Left ventricle myocardium superior (tissue), 1 donor: ENCODE measurements around the gene LAMA4. TPM values are rescaled to one million over a fixed set of nuclear protein-coding genes. Genes with fewer than 3 reads are reported as not detected.
A peak's percentile ranks its signal among the peaks of the same experiment; 100 is the strongest.

Source experiments
- ATAC-seq: fragments of 200-7000 bp; cut with Tn5 transposase; one replicate; pipeline ENCODE4 v1.9.1; 2020; ENCODE audit warnings: mild to moderate bottlenecking, moderate library complexity
- DNase-seq: peaks from one replicate; pipeline ENCODE4 v3.0.0-alpha.2; 2020
- intact Hi-C: fragments of 100-400 bp; cut with micrococcal nuclease; formaldehyde crosslinking; loops from one replicate; pipeline ENCODE4 v1.11.0; 2022
- long read RNA-seq: library from polyadenylated mRNA; unstranded; transcript quantifications from one replicate; pipeline ENCODE4 v2.0.0, GENCODE V29; 2021
- total RNA-seq: library from RNA; stranded (reverse); fragmentation: NEBNext Ultra II Directional; extraction: Animal tissue kit (Norgen Biotek cat#: 25700); gene quantifications from one replicate; pipeline ENCODE4 v1.2.1, GENCODE V29; 2021
- donor health status: DM: no; HTN: yes; CAD: no; lungs with severe emphysema.

The LAMA4 gene
- total RNA-seq: 50.6 TPM
- long read RNA-seq, full-length matches to known transcripts: 15 of 39 reads
- long read RNA-seq, partial matches to known transcripts: 17 of 39 reads
- long read RNA-seq, other reads (novel, unspliced or antisense): 7 of 39 reads

GRCh38 chr6:112253841-112254816, at the start of gene LAMA4:
LAMA4 (minus strand) TSS chr6:112254567; CDS start chr6:112254150, 417 bp downstream.
- ATAC-seq (peak; percentile 77), DNase-seq (peak; percentile 79)
- intact Hi-C loops: loop anchor here (5.0 kb wide), 1 partner anchor 72 kb away; no protein-coding TSS in a partner anchor

- intact Hi-C loops: no loop called here
- ATAC-seq: no peak
These were observed 47.9 kb upstream of the LAMA4 start for GRCh38 chr6:112302142-112302705.

GRCh38 chr6:112300896-112301295, 46.5 kb upstream of the LAMA4 start:
- no peak for DNase-seq
- no peak for ATAC-seq
- intact Hi-C loops: no loop called here

More at GRCh38 chr6:112302142-112302705, 47.9 kb upstream of the LAMA4 start:
- no peak for DNase-seq

GRCh38 chr6:112298816-112299281, 44.5 kb upstream of the LAMA4 start:
- peak; percentile 43 for ATAC-seq
- no peak for DNase-seq
- intact Hi-C loops: no loop called here

- ATAC-seq: peak; percentile 81
- DNase-seq: no peak
- intact Hi-C loops: no loop called here
These were observed 43.8 kb upstream of the LAMA4 start for GRCh38 chr6:112298021-112298745.

GRCh38 chr6:112296694-112297093, 42.3 kb upstream of the LAMA4 start:
- DNase-seq (no peak), ATAC-seq (no peak)
- intact Hi-C loops: no loop called here

- DNase-seq (no peak), ATAC-seq (peak; percentile 70)
- intact Hi-C loops: no loop called here
These were observed 41.8 kb upstream of the LAMA4 start for GRCh38 chr6:112296122-112296521.

- intact Hi-C loops: no loop called here
- no peak for DNase-seq
- no peak for ATAC-seq
These were observed 36.9 kb upstream of the LAMA4 start for GRCh38 chr6:112291161-112291762.

- intact Hi-C loops: no loop called here
- peak; percentile 95 for ATAC-seq
- peak; percentile 79 for DNase-seq
These were observed 34.7 kb upstream of the LAMA4 start for GRCh38 chr6:112289038-112289566.

GRCh38 chr6:112288475-112288874, 34.1 kb upstream of the LAMA4 start:
- intact Hi-C loops: no loop called here
- peak; percentile 14 for ATAC-seq
- DNase-seq: no peak

- ATAC-seq (no peak), DNase-seq (no peak)
- intact Hi-C loops: no loop called here
These were observed 33.3 kb upstream of the LAMA4 start for GRCh38 chr6:112287577-112288225.

- DNase-seq: no peak
- intact Hi-C loops: no loop called here
- peak; percentile 12 for ATAC-seq
These were observed 32.3 kb upstream of the LAMA4 start for GRCh38 chr6:112286500-112287144.

GRCh38 chr6:112286010-112286409, 31.6 kb upstream of the LAMA4 start:
- intact Hi-C loops: no loop called here
- ATAC-seq: no peak
- DNase-seq: no peak

GRCh38 chr6:112284603-112285002, 30.2 kb upstream of the LAMA4 start:
- ATAC-seq: no peak
- intact Hi-C loops: no loop called here
- no peak for DNase-seq

GRCh38 chr6:112283621-112284020, 29.3 kb upstream of the LAMA4 start:
- DNase-seq: no peak
- ATAC-seq: no peak
- intact Hi-C loops: no loop called here

- intact Hi-C loops: no loop called here
- peak; percentile 94 for ATAC-seq
These were observed 27.7 kb upstream of the LAMA4 start for GRCh38 chr6:112281821-112282615.

More at GRCh38 chr6:112281821-112282615, 27.7 kb upstream of the LAMA4 start:
- peak; percentile 68 for DNase-seq
